ENCODE results near the gene BCAS3. TPM values are rescaled to one million over a fixed set of nuclear protein-coding genes. Genes with fewer than 3 reads are reported as not detected.

Gene BCAS3
- total RNA-seq, 1 experiment from 2014 or later: 26.3 TPM

- H3K9me2 ChIP-seq (ENCODE audit: insufficient read depth): no peaks in the 10 kb centered on the region
- H2AFZ ChIP-seq (ENCODE audit: low read depth, low read length, poor library complexity, severe bottlenecking): no peak overlapping the region
- peaks cover 4 to 6% of the 10 kb centered on the region in 2 experiments; a peak in 3 of 4 replicates for H3K4me1 ChIP-seq (ENCODE audit: control insufficient read depth in 1 of 2, insufficient read depth in 2 of 2, low read length in 2 of 2)
- DNase-seq (ENCODE audit: low read depth, low spot score) (no peak), ATAC-seq (no peak)
- POLR2A ChIA-PET: interaction anchor here (1.0 kb wide), 1 partner anchor 42 kb away, joined by 3 read pairs; the partner anchor contains the start of gene PPM1D
- RAD21 ChIA-PET (ENCODE audit: low non-redundant PET in 1 of 2, low total read pairs in 2 of 2, uncharacterized antibody in 2 of 2, unreplicated experiment in 2 of 2): no interaction called here
- H3K27me3 ChIP-seq (ENCODE audit: insufficient read depth, low read length): no peaks in the 10 kb centered on the region
- peaks cover 0 to 4% of the 10 kb centered on the region in 2 experiments; a peak in 2 of 4 replicates for H3K36me3 ChIP-seq (ENCODE audit: control insufficient read depth in 1 of 2, insufficient read depth in 2 of 2, low read length in 2 of 2)
- no peak overlapping the region for H3K4me3 ChIP-seq (replicated peaks in 1 of 2; ENCODE audit: low read depth in 1 of 2, low read length in 2 of 2)
- CTCF ChIA-PET: interaction anchor here (0.8 to 2.1 kb wide), 5 partner anchors 12 to 55 kb away, joined by 3 to 5 read pairs (median 4); partner anchors contain the start of gene BCAS3
- no peaks in the 10 kb centered on the region; the same call in 1 of the 2 replicates for H4K20me1 ChIP-seq (ENCODE audit: insufficient read depth)
- TF ChIP-seq REST (IDR thresholded peaks at IDR 0.05; ENCODE audit: low read depth): no peak
- no peak for TF ChIP-seq RAD21 (IDR thresholded peaks at IDR 0.05; ENCODE audit: low read depth)
- no peak for TF ChIP-seq ZFX (IDR thresholded peaks at IDR 0.05)
- TF ChIP-seq ELF1 (IDR thresholded peaks at IDR 0.05; ENCODE audit: borderline replicate concordance, low read depth): no peak
- no peak for TF ChIP-seq CEBPB (IDR thresholded peaks at IDR 0.05; ENCODE audit: low read depth)
- TF ChIP-seq POLR2A (IDR thresholded peaks at IDR 0.05; ENCODE audit: borderline replicate concordance, extremely low read depth, insufficient read depth, insufficient read length): no peak
- TF ChIP-seq FOSL1 (IDR thresholded peaks at IDR 0.05; ENCODE audit: low read depth): no peak
- TF ChIP-seq, protein P1, sequence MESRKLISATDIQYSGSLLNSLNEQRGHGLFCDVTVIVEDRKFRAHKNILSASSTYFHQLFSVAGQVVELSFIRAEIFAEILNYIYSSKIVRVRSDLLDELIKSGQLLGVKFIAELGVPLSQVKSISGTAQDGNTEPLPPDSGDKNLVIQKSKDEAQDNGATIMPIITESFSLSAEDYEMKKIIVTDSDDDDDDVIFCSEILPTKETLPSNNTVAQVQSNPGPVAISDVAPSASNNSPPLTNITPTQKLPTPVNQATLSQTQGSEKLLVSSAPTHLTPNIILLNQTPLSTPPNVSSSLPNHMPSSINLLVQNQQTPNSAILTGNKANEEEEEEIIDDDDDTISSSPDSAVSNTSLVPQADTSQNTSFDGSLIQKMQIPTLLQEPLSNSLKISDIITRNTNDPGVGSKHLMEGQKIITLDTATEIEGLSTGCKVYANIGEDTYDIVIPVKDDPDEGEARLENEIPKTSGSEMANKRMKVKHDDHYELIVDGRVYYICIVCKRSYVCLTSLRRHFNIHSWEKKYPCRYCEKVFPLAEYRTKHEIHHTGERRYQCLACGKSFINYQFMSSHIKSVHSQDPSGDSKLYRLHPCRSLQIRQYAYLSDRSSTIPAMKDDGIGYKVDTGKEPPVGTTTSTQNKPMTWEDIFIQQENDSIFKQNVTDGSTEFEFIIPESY (IDR thresholded peaks at IDR 0.05; ENCODE audit: extremely low read depth, insufficient replicate concordance, low read length): no peak
- no peak for TF ChIP-seq CBX3 (IDR thresholded peaks at IDR 0.05; ENCODE audit: low read depth)
- no peak for TF ChIP-seq SP1 (IDR thresholded peaks at IDR 0.05; ENCODE audit: low read depth)
- TF ChIP-seq EZH2phosphoT487 (IDR thresholded peaks at IDR 0.05; ENCODE audit: borderline replicate concordance): no peak
- TF ChIP-seq YY1 (IDR thresholded peaks at IDR 0.05; ENCODE audit: extremely low read depth, insufficient replicate concordance, low read depth, low read length): no peak
- TF ChIP-seq ZNF274 (IDR thresholded peaks at IDR 0.05; ENCODE audit: low read depth, low read length): no peak
- no peak for TF ChIP-seq TCF7L2 (IDR thresholded peaks at IDR 0.05; ENCODE audit: borderline replicate concordance, extremely low read depth, insufficient read depth, insufficient read length)
- TF ChIP-seq, protein P2, sequence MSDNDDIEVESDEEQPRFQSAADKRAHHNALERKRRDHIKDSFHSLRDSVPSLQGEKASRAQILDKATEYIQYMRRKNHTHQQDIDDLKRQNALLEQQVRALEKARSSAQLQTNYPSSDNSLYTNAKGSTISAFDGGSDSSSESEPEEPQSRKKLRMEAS (IDR thresholded peaks at IDR 0.05): no peak
- TF ChIP-seq ATF3 (IDR thresholded peaks at IDR 0.05): no peak
- H3K79me2 ChIP-seq (ENCODE audit: insufficient read depth, low read length): peaks cover 26% of the 10 kb centered on the region
- no peak overlapping the region for H3K27ac ChIP-seq (ENCODE audit: low read depth, low read length)
- BruUV-seq (replicated peaks): no TSS peak
- no peaks in the 10 kb centered on the region for H3K9me3 ChIP-seq (ENCODE audit: control insufficient read depth in 1 of 2, insufficient read depth in 1 of 2, low read depth in 1 of 2, low read length in 2 of 2)
- intact Hi-C loops (cut with micrococcal nuclease): loop anchor here (10.0 kb wide), 1 partner anchor 536 kb away; no protein-coding TSS in a partner anchor
- H3K9ac ChIP-seq (ENCODE audit: low read length): no peak overlapping the region
- H3K4me2 ChIP-seq (ENCODE audit: low read length): no peak overlapping the region
These were observed 36.5 kb upstream of the BCAS3 start for GRCh38 chr17:60641126-60641525.

Measured in HCT116 (cell line).